Measurements from ENCODE around the gene PRR5L.

- TF ChIP-seq, protein P1, sequence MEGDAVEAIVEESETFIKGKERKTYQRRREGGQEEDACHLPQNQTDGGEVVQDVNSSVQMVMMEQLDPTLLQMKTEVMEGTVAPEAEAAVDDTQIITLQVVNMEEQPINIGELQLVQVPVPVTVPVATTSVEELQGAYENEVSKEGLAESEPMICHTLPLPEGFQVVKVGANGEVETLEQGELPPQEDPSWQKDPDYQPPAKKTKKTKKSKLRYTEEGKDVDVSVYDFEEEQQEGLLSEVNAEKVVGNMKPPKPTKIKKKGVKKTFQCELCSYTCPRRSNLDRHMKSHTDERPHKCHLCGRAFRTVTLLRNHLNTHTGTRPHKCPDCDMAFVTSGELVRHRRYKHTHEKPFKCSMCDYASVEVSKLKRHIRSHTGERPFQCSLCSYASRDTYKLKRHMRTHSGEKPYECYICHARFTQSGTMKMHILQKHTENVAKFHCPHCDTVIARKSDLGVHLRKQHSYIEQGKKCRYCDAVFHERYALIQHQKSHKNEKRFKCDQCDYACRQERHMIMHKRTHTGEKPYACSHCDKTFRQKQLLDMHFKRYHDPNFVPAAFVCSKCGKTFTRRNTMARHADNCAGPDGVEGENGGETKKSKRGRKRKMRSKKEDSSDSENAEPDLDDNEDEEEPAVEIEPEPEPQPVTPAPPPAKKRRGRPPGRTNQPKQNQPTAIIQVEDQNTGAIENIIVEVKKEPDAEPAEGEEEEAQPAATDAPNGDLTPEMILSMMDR (IDR thresholded peaks at IDR 0.05; ENCODE audit: insufficient read depth, low read length), result no peak
- TF ChIP-seq GABPA (IDR thresholded peaks at IDR 0.05; ENCODE audit: low read depth) (no peak), SPI1 (IDR thresholded peaks at IDR 0.05; ENCODE audit: borderline replicate concordance, low read depth) (no peak)
Measured at GRCh38 chr11:36328966-36329673, 33.0 kb downstream of the PRR5L start.
